HCT116 (cell line): ENCODE measurements around the gene FBXO11. TPM values are rescaled to one million over a fixed set of nuclear protein-coding genes. Genes with fewer than 3 reads are reported as not detected.

Experiments used
- ATAC-seq: fragments of 200-7000 bp; cut with Tn5 transposase; 2 replicates; pipeline ENCODE4 v1.9.1; 2020; ENCODE audit warnings: mild to moderate bottlenecking, moderate library complexity
- BruUV-seq: library from RNA; stranded (reverse); fragments of 400-500 nt; replicated peaks from 2 replicates; lab custom pipeline; 2021; lab: Mats Ljungman, UMichigan
- CTCF ChIA-PET: fragments of 300-600 bp; sonication (Branson Sonifier 250); formaldehyde crosslinking; loops from one replicate; lab custom pipeline; 2021; ENCODE audit warnings: antibody characterized with exemption; lab: Charles Lee
- POLR2A ChIA-PET: fragments of 300-600, 350-600 bp; sonication (Branson Sonifier 250); formaldehyde crosslinking; loops from one replicate; lab custom pipeline; 2021; ENCODE audit warnings: antibody characterized with exemption; lab: Charles Lee
- RAD21 ChIA-PET, 2 experiments: fragments of 300-600 bp; sonication (Branson Sonifier 250); formaldehyde crosslinking; loops; one replicate each; lab custom pipeline; 2023; ENCODE audit warnings: low total read pairs in 2 of 2; ENCODE audit not compliant: uncharacterized antibody in 2 of 2, unreplicated experiment in 2 of 2, low non-redundant PET in 1 of 2; lab: Charles Lee
- DNase-seq: peaks from one replicate; pipeline ENCODE4 v3.0.0-alpha.2; 2010; ENCODE audit warnings: low read depth, low spot score
- H2AFZ ChIP-seq: fragments of 200-600 bp; shearing (Covaris generic), sonication (generic); 2 replicates; pipeline ENCODE4 v1.6.1; 2017; ENCODE audit warnings: low read depth, mixed run types, mixed read lengths, antibody characterized with exemption, low read length; ENCODE audit not compliant: poor library complexity, severe bottlenecking
- H3K27ac ChIP-seq: 2 replicates; pipeline ENCODE4 v1.5.1; 2012; ENCODE audit warnings: low read depth, low read length
- H3K27me3 ChIP-seq: fragments of 200-600 bp; sonication (generic); 2 replicates; pipeline ENCODE4 v1.6.1; 2016; ENCODE audit warnings: mixed run types, low read length, mixed read lengths; ENCODE audit not compliant: insufficient read depth
- H3K36me3 ChIP-seq, 2 experiments: fragments of 200-500 bp in 1 of 2; fragments of 200-600 bp in 1 of 2; sonication (Bioruptor generic) in 1 of 2; sonication (generic) in 1 of 2; 2 replicates each; pipeline versions ENCODE4 v1.5.1 to v1.6.1; 2014 to 2016; ENCODE audit warnings: low read length in 2 of 2, inconsistent platforms in 1 of 2, mixed read lengths in 1 of 2, mixed run types in 1 of 2; ENCODE audit not compliant: insufficient read depth in 2 of 2, control insufficient read depth in 1 of 2
- H3K4me1 ChIP-seq, 2 experiments: fragments of 200-600 bp in 1 of 2; sonication (generic) in 1 of 2; 2 replicates each; pipeline versions ENCODE4 v1.5.1 to v1.6.1; 2012 to 2017; ENCODE audit warnings: low read length in 2 of 2, inconsistent platforms in 1 of 2, mild to moderate bottlenecking in 1 of 2, mixed read lengths in 1 of 2, mixed run types in 1 of 2, moderate library complexity in 1 of 2; ENCODE audit not compliant: insufficient read depth in 2 of 2, control insufficient read depth in 1 of 2
- H3K4me2 ChIP-seq: fragments of 200-600 bp; sonication (generic); 2 replicates; pipeline ENCODE4 v1.6.1; 2017; ENCODE audit warnings: mixed run types, low read length, mixed read lengths
- H3K4me3 ChIP-seq, 2 experiments: fragments of 200-600 bp in 1 of 2; sonication (generic) in 1 of 2; replicated peaks in 1 of 2; 2 replicates each; pipeline ENCODE4 v1.5.1; 2011 to 2016; ENCODE audit warnings: low read length in 2 of 2, control low read depth in 1 of 2, low read depth in 1 of 2, mild to moderate bottlenecking in 1 of 2, mixed read lengths in 1 of 2, mixed run types in 1 of 2
- H3K79me2 ChIP-seq: fragments of 200-600 bp; sonication (generic); 2 replicates; pipeline ENCODE4 v1.6.1; 2017; ENCODE audit warnings: mild to moderate bottlenecking, mixed run types, low read length, moderate library complexity, mixed read lengths; ENCODE audit not compliant: insufficient read depth
- H3K9ac ChIP-seq: fragments of 200-600 bp; sonication (generic); 2 replicates; pipeline ENCODE4 v1.6.1; 2016; ENCODE audit warnings: low read length, mixed read lengths
- H3K9me2 ChIP-seq: fragments of 200-600 bp; sonication (generic), shearing (Covaris generic); 2 replicates; pipeline ENCODE4 v1.6.1; 2017; ENCODE audit warnings: mixed run types, mild to moderate bottlenecking, moderate library complexity; ENCODE audit not compliant: insufficient read depth
- H3K9me3 ChIP-seq, 2 experiments: fragments of 200-500 bp in 1 of 2; fragments of 200-600 bp in 1 of 2; sonication (Bioruptor generic) in 1 of 2; sonication (generic) in 1 of 2; 2 replicates each; pipeline ENCODE4 v1.6.1; 2014 to 2017; ENCODE audit warnings: low read length in 2 of 2, mixed read lengths in 2 of 2, inconsistent platforms in 1 of 2, low read depth in 1 of 2, mild to moderate bottlenecking in 1 of 2, mixed run types in 1 of 2, moderate library complexity in 1 of 2; ENCODE audit not compliant: control insufficient read depth in 1 of 2, insufficient read depth in 1 of 2
- H4K20me1 ChIP-seq: fragments of 200-600 bp; sonication (generic), shearing (Covaris generic); 2 replicates; pipeline ENCODE4 v1.6.1; 2017; ENCODE audit warnings: mixed run types, mild to moderate bottlenecking, moderate library complexity; ENCODE audit not compliant: insufficient read depth
- ATF3 ChIP-seq: IDR thresholded peaks from 2 replicates; pipeline ENCODE4 v1.6.1; 2012
- CBX3 ChIP-seq: IDR thresholded peaks from 2 replicates; pipeline ENCODE4 v1.6.1; 2012; ENCODE audit warnings: low read depth
- EGR1 ChIP-seq: IDR thresholded peaks from 2 replicates; pipeline ENCODE4 v1.6.1; 2012; ENCODE audit warnings: low read depth
- EZH2 ChIP-seq: fragments of 200-600 bp; sonication (generic); IDR thresholded peaks from 2 replicates; pipeline ENCODE4 v1.6.1; 2017; ENCODE audit warnings: antibody characterized with exemption, mixed run types
- EZH2phosphoT487 ChIP-seq: fragments of 200-600 bp; IDR thresholded peaks from 2 replicates; pipeline ENCODE4 v1.6.1; 2018; ENCODE audit warnings: antibody characterized with exemption, borderline replicate concordance
- FOSL1 ChIP-seq: IDR thresholded peaks from 2 replicates; pipeline ENCODE4 v1.6.1; 2012; ENCODE audit warnings: low read depth
- JUND ChIP-seq: IDR thresholded peaks from 2 replicates; pipeline ENCODE4 v1.6.1; 2012
- MAX ChIP-seq: IDR thresholded peaks from 2 replicates; pipeline ENCODE4 v1.6.1; 2012
- POLR2A ChIP-seq: IDR thresholded peaks from 2 replicates; pipeline ENCODE4 v1.7.0; 2011; ENCODE audit warnings: borderline replicate concordance; ENCODE audit not compliant: insufficient read depth, insufficient read length; ENCODE audit errors: extremely low read depth
- RAD21 ChIP-seq: IDR thresholded peaks from 2 replicates; pipeline ENCODE4 v1.6.1; 2012; ENCODE audit warnings: low read depth, mild to moderate bottlenecking
- SIN3A ChIP-seq: IDR thresholded peaks from 2 replicates; pipeline ENCODE4 v1.6.1; 2012; ENCODE audit warnings: low read depth
- SP1 ChIP-seq: IDR thresholded peaks from 2 replicates; pipeline ENCODE4 v1.6.1; 2012; ENCODE audit warnings: low read depth
- TCF7L2 ChIP-seq: IDR thresholded peaks from 2 replicates; pipeline ENCODE4 v1.7.0; 2011; ENCODE audit warnings: borderline replicate concordance, inconsistent platforms; ENCODE audit not compliant: insufficient read depth, insufficient read length; ENCODE audit errors: extremely low read depth
- YY1 ChIP-seq: IDR thresholded peaks from 2 replicates; pipeline ENCODE4 v1.6.1; 2011; ENCODE audit warnings: low read length, low read depth, moderate library complexity, mild to moderate bottlenecking; ENCODE audit not compliant: insufficient replicate concordance; ENCODE audit errors: extremely low read depth
- ZNF274 ChIP-seq: fragments of 200-500 bp; sonication (Bioruptor generic); IDR thresholded peaks from 2 replicates; pipeline ENCODE4 v1.6.1; 2014; ENCODE audit warnings: mild to moderate bottlenecking, low read depth, low read length, inconsistent platforms
- intact Hi-C: fragments of 100-400 bp; cut with micrococcal nuclease; formaldehyde crosslinking; loops from 2 replicates; pipeline ENCODE4 v1.10.0; 2022
- total RNA-seq: library from RNA; stranded (reverse); gene quantifications from one replicate; pipeline ENCODE4 v1.2.1, GENCODE V29; 2021; ENCODE audit not compliant: unreplicated experiment
- TF ChIP-seq, protein P1 (sequence below): IDR thresholded peaks from 2 replicates; pipeline ENCODE4 v1.6.1; 2012; ENCODE audit warnings: low read depth
- TF ChIP-seq, protein P2 (sequence below), 3 experiments: fragments of 200-600 bp in 1 of 3; sonication (generic) in 1 of 3; IDR thresholded peaks in 2 of 3; conservative IDR thresholded peaks in 1 of 3; 2 replicates each; pipeline ENCODE4 v1.5.1; 2012 to 2017; ENCODE audit warnings: low read depth in 2 of 3, low read length in 2 of 3, antibody characterized with exemption in 1 of 3, borderline replicate concordance in 1 of 3, control low read depth in 1 of 3, mild to moderate bottlenecking in 1 of 3, mixed read lengths in 1 of 3, mixed run types in 1 of 3, moderate library complexity in 1 of 3; ENCODE audit not compliant: insufficient read depth in 1 of 3
- TF ChIP-seq, protein P3 (sequence below): IDR thresholded peaks from 2 replicates; pipeline ENCODE4 v1.6.1; 2011; ENCODE audit warnings: mild to moderate bottlenecking, low read length, moderate library complexity; ENCODE audit not compliant: insufficient replicate concordance; ENCODE audit errors: extremely low read depth

FBXO11 gene
- total RNA-seq, 1 experiment from 2014 or later = 60.2 TPM

GRCh38 chr2:47870641-47871540, 35.4 kb downstream of the FBXO11 start:
- H2AFZ ChIP-seq = no peak overlapping the region

More at GRCh38 chr2:47870641-47871540, 35.4 kb downstream of the FBXO11 start:
- H3K36me3 ChIP-seq = no peaks in the 10 kb centered on the region
- peaks cover 6% of the 10 kb centered on the region; the same call in 1 of the 2 replicates for H4K20me1 ChIP-seq
- H3K27me3 ChIP-seq = no peaks in the 10 kb centered on the region
- POLR2A ChIA-PET = no interaction called here
- no TSS peak for BruUV-seq
- H3K27ac ChIP-seq = no peak overlapping the region
- CTCF ChIA-PET = no interaction called here
- peaks cover 86% of the 10 kb centered on the region for H3K79me2 ChIP-seq
- no peaks in the 10 kb centered on the region for H3K9me3 ChIP-seq
- no peak for TF ChIP-seq SIN3A
- TF ChIP-seq MAX = no peak
- TF ChIP-seq ZNF274 = no peak
- TF ChIP-seq, protein P1, sequence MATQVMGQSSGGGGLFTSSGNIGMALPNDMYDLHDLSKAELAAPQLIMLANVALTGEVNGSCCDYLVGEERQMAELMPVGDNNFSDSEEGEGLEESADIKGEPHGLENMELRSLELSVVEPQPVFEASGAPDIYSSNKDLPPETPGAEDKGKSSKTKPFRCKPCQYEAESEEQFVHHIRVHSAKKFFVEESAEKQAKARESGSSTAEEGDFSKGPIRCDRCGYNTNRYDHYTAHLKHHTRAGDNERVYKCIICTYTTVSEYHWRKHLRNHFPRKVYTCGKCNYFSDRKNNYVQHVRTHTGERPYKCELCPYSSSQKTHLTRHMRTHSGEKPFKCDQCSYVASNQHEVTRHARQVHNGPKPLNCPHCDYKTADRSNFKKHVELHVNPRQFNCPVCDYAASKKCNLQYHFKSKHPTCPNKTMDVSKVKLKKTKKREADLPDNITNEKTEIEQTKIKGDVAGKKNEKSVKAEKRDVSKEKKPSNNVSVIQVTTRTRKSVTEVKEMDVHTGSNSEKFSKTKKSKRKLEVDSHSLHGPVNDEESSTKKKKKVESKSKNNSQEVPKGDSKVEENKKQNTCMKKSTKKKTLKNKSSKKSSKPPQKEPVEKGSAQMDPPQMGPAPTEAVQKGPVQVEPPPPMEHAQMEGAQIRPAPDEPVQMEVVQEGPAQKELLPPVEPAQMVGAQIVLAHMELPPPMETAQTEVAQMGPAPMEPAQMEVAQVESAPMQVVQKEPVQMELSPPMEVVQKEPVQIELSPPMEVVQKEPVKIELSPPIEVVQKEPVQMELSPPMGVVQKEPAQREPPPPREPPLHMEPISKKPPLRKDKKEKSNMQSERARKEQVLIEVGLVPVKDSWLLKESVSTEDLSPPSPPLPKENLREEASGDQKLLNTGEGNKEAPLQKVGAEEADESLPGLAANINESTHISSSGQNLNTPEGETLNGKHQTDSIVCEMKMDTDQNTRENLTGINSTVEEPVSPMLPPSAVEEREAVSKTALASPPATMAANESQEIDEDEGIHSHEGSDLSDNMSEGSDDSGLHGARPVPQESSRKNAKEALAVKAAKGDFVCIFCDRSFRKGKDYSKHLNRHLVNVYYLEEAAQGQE = no peak
- no peak for TF ChIP-seq EZH2
- no peak for TF ChIP-seq TCF7L2
- TF ChIP-seq YY1 = no peak
- TF ChIP-seq RAD21 = no peak
- TF ChIP-seq EGR1 = no peak
- TF ChIP-seq FOSL1 = no peak
- TF ChIP-seq CBX3 = no peak
- TF ChIP-seq SP1 = no peak
- TF ChIP-seq, protein P2, sequence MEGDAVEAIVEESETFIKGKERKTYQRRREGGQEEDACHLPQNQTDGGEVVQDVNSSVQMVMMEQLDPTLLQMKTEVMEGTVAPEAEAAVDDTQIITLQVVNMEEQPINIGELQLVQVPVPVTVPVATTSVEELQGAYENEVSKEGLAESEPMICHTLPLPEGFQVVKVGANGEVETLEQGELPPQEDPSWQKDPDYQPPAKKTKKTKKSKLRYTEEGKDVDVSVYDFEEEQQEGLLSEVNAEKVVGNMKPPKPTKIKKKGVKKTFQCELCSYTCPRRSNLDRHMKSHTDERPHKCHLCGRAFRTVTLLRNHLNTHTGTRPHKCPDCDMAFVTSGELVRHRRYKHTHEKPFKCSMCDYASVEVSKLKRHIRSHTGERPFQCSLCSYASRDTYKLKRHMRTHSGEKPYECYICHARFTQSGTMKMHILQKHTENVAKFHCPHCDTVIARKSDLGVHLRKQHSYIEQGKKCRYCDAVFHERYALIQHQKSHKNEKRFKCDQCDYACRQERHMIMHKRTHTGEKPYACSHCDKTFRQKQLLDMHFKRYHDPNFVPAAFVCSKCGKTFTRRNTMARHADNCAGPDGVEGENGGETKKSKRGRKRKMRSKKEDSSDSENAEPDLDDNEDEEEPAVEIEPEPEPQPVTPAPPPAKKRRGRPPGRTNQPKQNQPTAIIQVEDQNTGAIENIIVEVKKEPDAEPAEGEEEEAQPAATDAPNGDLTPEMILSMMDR (IDR thresholded peaks at IDR 0.05 in 2 of 3, conservative IDR thresholded peaks at IDR 0.05 in 1 of 3; ENCODE audit: borderline replicate concordance in 1 of 3, insufficient read depth in 1 of 3, low read depth in 2 of 3, low read length in 2 of 3) = no peak
- TF ChIP-seq ATF3 = no peak
- TF ChIP-seq EZH2phosphoT487 = no peak
- TF ChIP-seq, protein P3, sequence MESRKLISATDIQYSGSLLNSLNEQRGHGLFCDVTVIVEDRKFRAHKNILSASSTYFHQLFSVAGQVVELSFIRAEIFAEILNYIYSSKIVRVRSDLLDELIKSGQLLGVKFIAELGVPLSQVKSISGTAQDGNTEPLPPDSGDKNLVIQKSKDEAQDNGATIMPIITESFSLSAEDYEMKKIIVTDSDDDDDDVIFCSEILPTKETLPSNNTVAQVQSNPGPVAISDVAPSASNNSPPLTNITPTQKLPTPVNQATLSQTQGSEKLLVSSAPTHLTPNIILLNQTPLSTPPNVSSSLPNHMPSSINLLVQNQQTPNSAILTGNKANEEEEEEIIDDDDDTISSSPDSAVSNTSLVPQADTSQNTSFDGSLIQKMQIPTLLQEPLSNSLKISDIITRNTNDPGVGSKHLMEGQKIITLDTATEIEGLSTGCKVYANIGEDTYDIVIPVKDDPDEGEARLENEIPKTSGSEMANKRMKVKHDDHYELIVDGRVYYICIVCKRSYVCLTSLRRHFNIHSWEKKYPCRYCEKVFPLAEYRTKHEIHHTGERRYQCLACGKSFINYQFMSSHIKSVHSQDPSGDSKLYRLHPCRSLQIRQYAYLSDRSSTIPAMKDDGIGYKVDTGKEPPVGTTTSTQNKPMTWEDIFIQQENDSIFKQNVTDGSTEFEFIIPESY = no peak
- TF ChIP-seq JUND = no peak
- TF ChIP-seq POLR2A = no peak
- ATAC-seq = no peak
- intact Hi-C loops = no loop called here
- no peak overlapping the region for H3K4me3 ChIP-seq
- no peaks in the 10 kb centered on the region for H3K9me2 ChIP-seq
- no peak for DNase-seq
- RAD21 ChIA-PET = no interaction called here
- peaks cover 16 to 22% of the 10 kb centered on the region in 2 experiments for H3K4me1 ChIP-seq
- no peak overlapping the region for H3K4me2 ChIP-seq
- no peak overlapping the region for H3K9ac ChIP-seq
